ENCODE measurements around the gene NKX2-8.
"Not testable (repeated sequence)": the region's sequence is repeated elsewhere in the genome, so short reads cannot be mapped to it uniquely, and the experiment has no call there.

Gene NKX2-8

DNA sequence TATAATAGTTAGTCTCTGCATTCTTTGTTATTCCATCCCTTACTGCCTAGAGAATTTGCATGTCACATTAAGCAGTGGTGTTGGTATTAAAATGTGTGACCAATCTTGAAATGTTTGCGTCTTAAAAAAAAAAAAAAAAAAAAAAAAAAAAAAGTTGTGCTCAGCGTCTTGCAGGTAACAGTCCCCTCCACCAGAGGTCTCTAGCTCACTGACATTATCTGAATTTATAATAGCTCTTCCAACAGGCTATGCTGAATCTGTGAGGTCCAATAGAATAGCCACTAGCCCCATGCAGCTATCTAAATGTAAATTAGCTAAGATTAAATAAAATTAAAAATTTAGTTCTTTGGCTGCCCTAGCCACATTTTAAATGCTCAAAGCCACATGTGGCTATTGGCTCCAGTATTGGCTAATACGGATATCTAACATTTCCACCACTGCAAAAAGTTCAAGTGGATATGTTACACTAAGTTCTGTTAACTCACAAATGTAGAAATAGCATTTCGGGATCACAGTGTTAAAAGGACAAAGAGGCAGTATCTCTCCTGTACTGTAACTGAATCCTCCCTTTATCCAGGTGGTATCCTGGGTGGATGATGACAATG, 28.7 kb downstream of the NKX2-8 start:
- Histone ChIP-seq H2AFZ (ENCODE audit: low read length) (no peak overlapping the region), H3K9ac (ENCODE audit: low read length) (no peak overlapping the region), H3K4me2 (ENCODE audit: low read depth, low read length) (no peak overlapping the region), H3K36me3 (replicated peaks; ENCODE audit: insufficient read depth, low read length) (no peaks in the 10 kb centered on the region), H3K27me3 (replicated peaks; ENCODE audit: insufficient read depth, low read length) (no peaks in the 10 kb centered on the region), H3F3A (ENCODE audit: insufficient read depth, low read length) (no peaks in the 10 kb centered on the region), H3K79me2 (ENCODE audit: low read length) (no peaks in the 10 kb centered on the region), H4K20me1 (ENCODE audit: insufficient read depth, low read length) (no peaks in the 10 kb centered on the region), H3K4me3 (ENCODE audit: low read length) (no peak overlapping the region), H3K27ac (ENCODE audit: low read length) (no peak overlapping the region), H3K4me1 (ENCODE audit: low read length) (no peaks in the 10 kb centered on the region), H3K9me2 (replicated peaks; ENCODE audit: insufficient read depth, low read length) (no peaks in the 10 kb centered on the region), H3K9me3 (replicated peaks; ENCODE audit: insufficient read depth, low read length) (no peaks in the 10 kb centered on the region)
- TF ChIP-seq, protein P1, sequence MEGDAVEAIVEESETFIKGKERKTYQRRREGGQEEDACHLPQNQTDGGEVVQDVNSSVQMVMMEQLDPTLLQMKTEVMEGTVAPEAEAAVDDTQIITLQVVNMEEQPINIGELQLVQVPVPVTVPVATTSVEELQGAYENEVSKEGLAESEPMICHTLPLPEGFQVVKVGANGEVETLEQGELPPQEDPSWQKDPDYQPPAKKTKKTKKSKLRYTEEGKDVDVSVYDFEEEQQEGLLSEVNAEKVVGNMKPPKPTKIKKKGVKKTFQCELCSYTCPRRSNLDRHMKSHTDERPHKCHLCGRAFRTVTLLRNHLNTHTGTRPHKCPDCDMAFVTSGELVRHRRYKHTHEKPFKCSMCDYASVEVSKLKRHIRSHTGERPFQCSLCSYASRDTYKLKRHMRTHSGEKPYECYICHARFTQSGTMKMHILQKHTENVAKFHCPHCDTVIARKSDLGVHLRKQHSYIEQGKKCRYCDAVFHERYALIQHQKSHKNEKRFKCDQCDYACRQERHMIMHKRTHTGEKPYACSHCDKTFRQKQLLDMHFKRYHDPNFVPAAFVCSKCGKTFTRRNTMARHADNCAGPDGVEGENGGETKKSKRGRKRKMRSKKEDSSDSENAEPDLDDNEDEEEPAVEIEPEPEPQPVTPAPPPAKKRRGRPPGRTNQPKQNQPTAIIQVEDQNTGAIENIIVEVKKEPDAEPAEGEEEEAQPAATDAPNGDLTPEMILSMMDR (IDR thresholded peaks at IDR 0.05; ENCODE audit: low read length): peak; percentile 35; the same call in 1 of the 2 replicates
- TF ChIP-seq EZH2phosphoT487 (IDR thresholded peaks at IDR 0.05; ENCODE audit: low read length) (no peak), EZH2 (optimal IDR thresholded peaks at IDR 0.05; ENCODE audit: low read depth, low read length) (no peak)
- DNase-seq: peak; percentile 47

DNA sequence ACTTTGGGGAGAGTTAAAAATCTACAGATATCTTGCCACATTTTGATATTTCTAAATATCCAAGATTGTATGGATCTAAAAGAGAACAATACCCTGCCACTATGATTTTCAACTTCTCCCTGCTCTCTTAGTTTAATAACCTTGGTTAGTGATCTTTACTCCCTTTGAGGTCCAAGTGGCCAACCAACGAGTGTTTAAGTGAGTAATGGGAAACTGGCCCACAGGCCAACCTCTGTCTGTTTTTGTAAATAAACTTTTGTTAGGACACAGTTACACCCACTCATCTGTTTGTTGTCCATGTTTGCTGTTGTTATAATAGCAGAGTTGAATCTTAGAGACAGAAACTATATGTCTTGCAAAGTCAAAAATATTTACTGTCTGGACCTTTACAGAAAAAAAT, 31.5 kb downstream of the NKX2-8 start:
- no peaks in the 10 kb centered on the region for H3F3A ChIP-seq (ENCODE audit: insufficient read depth, low read length)
- H3K9me2 ChIP-seq (replicated peaks; ENCODE audit: insufficient read depth, low read length): no peaks in the 10 kb centered on the region
- no peak overlapping the region for H3K27ac ChIP-seq (ENCODE audit: low read length)
- TF ChIP-seq, protein P1 (IDR thresholded peaks at IDR 0.05; ENCODE audit: low read length): no peak
- no peak for TF ChIP-seq EZH2phosphoT487 (IDR thresholded peaks at IDR 0.05; ENCODE audit: low read length)
- TF ChIP-seq EZH2 (optimal IDR thresholded peaks at IDR 0.05; ENCODE audit: low read depth, low read length): no peak
- H3K9me3 ChIP-seq (replicated peaks; ENCODE audit: insufficient read depth, low read length): no peaks in the 10 kb centered on the region
- H3K4me2 ChIP-seq (ENCODE audit: low read depth, low read length): no peak overlapping the region
- H2AFZ ChIP-seq (ENCODE audit: low read length): no peak overlapping the region
- no peaks in the 10 kb centered on the region for H3K27me3 ChIP-seq (replicated peaks; ENCODE audit: insufficient read depth, low read length)
- H3K4me1 ChIP-seq (ENCODE audit: low read length): no peaks in the 10 kb centered on the region
- no peaks in the 10 kb centered on the region for H3K79me2 ChIP-seq (ENCODE audit: low read length)
- H3K36me3 ChIP-seq (replicated peaks; ENCODE audit: insufficient read depth, low read length): no peaks in the 10 kb centered on the region
- no peak for DNase-seq
- H3K4me3 ChIP-seq (ENCODE audit: low read length): no peak overlapping the region
- no peaks in the 10 kb centered on the region for H4K20me1 ChIP-seq (ENCODE audit: insufficient read depth, low read length)
- no peak overlapping the region for H3K9ac ChIP-seq (ENCODE audit: low read length)

GRCh38 chr14:36544280-36544679, 38.1 kb downstream of the NKX2-8 start:
- H3K9ac ChIP-seq (ENCODE audit: low read length); H3K4me3 ChIP-seq (ENCODE audit: low read length); H2AFZ ChIP-seq (ENCODE audit: low read length); H3K4me1 ChIP-seq (ENCODE audit: low read length); H3K36me3 ChIP-seq (replicated peaks; ENCODE audit: insufficient read depth, low read length); H3K9me3 ChIP-seq (replicated peaks; ENCODE audit: insufficient read depth, low read length); H3F3A ChIP-seq (ENCODE audit: insufficient read depth, low read length); H4K20me1 ChIP-seq (ENCODE audit: insufficient read depth, low read length); H3K4me2 ChIP-seq (ENCODE audit: low read depth, low read length); DNase-seq; H3K27me3 ChIP-seq (replicated peaks; ENCODE audit: insufficient read depth, low read length); H3K79me2 ChIP-seq (ENCODE audit: low read length); H3K9me2 ChIP-seq (replicated peaks; ENCODE audit: insufficient read depth, low read length); H3K27ac ChIP-seq (ENCODE audit: low read length): not testable (repeated sequence)

GRCh38 chr14:36538051-36538450, 44.4 kb downstream of the NKX2-8 start:
- no peak for TF ChIP-seq EZH2 (optimal IDR thresholded peaks at IDR 0.05; ENCODE audit: low read depth, low read length)
- no peak for TF ChIP-seq EZH2phosphoT487 (IDR thresholded peaks at IDR 0.05; ENCODE audit: low read length)
- TF ChIP-seq, protein P1 (IDR thresholded peaks at IDR 0.05; ENCODE audit: low read length): no peak
- Histone ChIP-seq H3K9ac (ENCODE audit: low read length) (no peak overlapping the region), H3K4me3 (ENCODE audit: low read length) (no peak overlapping the region), H3K27ac (ENCODE audit: low read length) (no peak overlapping the region), H2AFZ (ENCODE audit: low read length) (no peak overlapping the region), H3K4me2 (ENCODE audit: low read depth, low read length) (no peak overlapping the region), H3K9me2 (replicated peaks; ENCODE audit: insufficient read depth, low read length) (no peaks in the 10 kb centered on the region), H3K79me2 (ENCODE audit: low read length) (no peaks in the 10 kb centered on the region), H3K4me1 (ENCODE audit: low read length) (no peaks in the 10 kb centered on the region), H3K27me3 (replicated peaks; ENCODE audit: insufficient read depth, low read length) (no peaks in the 10 kb centered on the region), H4K20me1 (ENCODE audit: insufficient read depth, low read length) (no peaks in the 10 kb centered on the region), H3F3A (ENCODE audit: insufficient read depth, low read length) (no peaks in the 10 kb centered on the region), H3K36me3 (replicated peaks; ENCODE audit: insufficient read depth, low read length) (no peaks in the 10 kb centered on the region), H3K9me3 (replicated peaks; ENCODE audit: insufficient read depth, low read length) (no peaks in the 10 kb centered on the region)
- no peak for DNase-seq

Measured in MM.1S (cell line).